ENCODE data around the gene SLC12A8. TPM values are rescaled to one million over a fixed set of nuclear protein-coding genes. Genes with fewer than 3 reads are reported as not detected.

SLC12A8 gene
- total RNA-seq, 2 experiments from 2014 or later, result 0.26 to 0.39 TPM

- intact Hi-C loops (cut with DNase I, micrococcal nuclease), result loop anchor here (2.0 to 5.0 kb wide), 4 partner anchors 33 to 234 kb away; partner anchors contain the start of gene ZNF148 (in 1 of the 2)
- H3K4me1 Mint-ChIP-seq, result peaks cover 24% of the 10 kb centered on the region
- H3K27ac Mint-ChIP-seq, result no peak overlapping the region
- ATAC-seq (no peak), DNase-seq (no peak)
- H3K27me3 Mint-ChIP-seq, result peaks cover 32% of the 10 kb centered on the region
- no peaks in the 10 kb centered on the region for H3K9me3 Mint-ChIP-seq (ENCODE audit: low read depth)
- no peaks in the 10 kb centered on the region for H3K36me3 Mint-ChIP-seq (ENCODE audit: low read depth)
- CTCF ChIA-PET, result no interaction called here
- no peak overlapping the region for H3K4me3 Mint-ChIP-seq
- POLR2A ChIA-PET, result no interaction called here
These were observed 69.0 kb downstream of the SLC12A8 start for GRCh38 chr3:125143538-125143937.

GRCh38 chr3:125142940-125143339 is 69.6 kb downstream of the SLC12A8 start:
- Mint-ChIP-seq H3K4me3 (no peak overlapping the region), H3K27me3 (peaks cover 32% of the 10 kb centered on the region), H3K9me3 (ENCODE audit: low read depth) (no peaks in the 10 kb centered on the region), H3K27ac (no peak overlapping the region), H3K4me1 (peaks cover 24% of the 10 kb centered on the region), H3K36me3 (ENCODE audit: low read depth) (no peaks in the 10 kb centered on the region)
- ChIA-PET CTCF (no interaction called here), POLR2A (no interaction called here)
- ATAC-seq, result no peak
- DNase-seq, result no peak
- intact Hi-C loops (cut with DNase I, micrococcal nuclease), result loop anchor here (2.0 to 5.0 kb wide), 4 partner anchors 32 to 234 kb away; partner anchors contain the start of gene ZNF148 (in 1 of the 2)

DNA sequence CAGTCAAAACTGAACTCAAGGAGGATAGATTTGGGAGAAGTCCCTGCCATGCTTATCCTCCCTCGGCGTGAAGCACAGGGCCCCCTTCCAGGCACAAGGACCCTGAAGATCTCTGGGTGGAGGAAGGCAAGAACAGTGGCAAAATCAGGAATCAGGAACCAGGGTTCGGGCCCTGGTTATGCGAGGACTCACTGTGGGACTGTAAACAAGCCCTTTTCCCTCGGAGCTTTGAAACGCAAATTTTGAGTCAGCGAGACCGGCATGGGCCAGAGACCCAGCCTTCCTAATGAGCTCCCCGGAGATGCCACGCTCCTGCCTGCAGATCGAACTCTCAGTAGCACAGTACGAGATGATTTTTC is 70.1 kb downstream of the SLC12A8 start:
- ATAC-seq, result no peak
- no peaks in the 10 kb centered on the region for H3K36me3 Mint-ChIP-seq (ENCODE audit: low read depth)
- no peak overlapping the region for H3K4me3 Mint-ChIP-seq
- H3K27me3 Mint-ChIP-seq, result peaks cover 35% of the 10 kb centered on the region
- intact Hi-C loops (cut with DNase I, micrococcal nuclease), result loop anchor here (2.0 to 5.0 kb wide), 4 partner anchors 32 to 235 kb away; partner anchors contain the start of gene ZNF148 (in 1 of the 2)
- H3K4me1 Mint-ChIP-seq, result peaks cover 27% of the 10 kb centered on the region
- CTCF ChIA-PET, result no interaction called here
- no peak overlapping the region for H3K27ac Mint-ChIP-seq
- no peak for DNase-seq
- POLR2A ChIA-PET, result no interaction called here
- H3K9me3 Mint-ChIP-seq (ENCODE audit: low read depth), result no peaks in the 10 kb centered on the region

- ATAC-seq (peak; percentile 85), DNase-seq (peak; percentile 84)
- peaks cover 28% of the 10 kb centered on the region for H3K4me1 Mint-ChIP-seq
- ChIA-PET CTCF (no interaction called here), POLR2A (no interaction called here)
- H3K36me3 Mint-ChIP-seq (ENCODE audit: low read depth), result no peaks in the 10 kb centered on the region
- peak overlapping the region; percentile 56 for H3K4me3 Mint-ChIP-seq
- H3K27me3 Mint-ChIP-seq, result peaks cover 36% of the 10 kb centered on the region
- intact Hi-C loops (cut with DNase I, micrococcal nuclease), result loop anchor here (1.0 to 5.0 kb wide), 11 partner anchors 13 to 235 kb away; partner anchors contain the start of genes HEG1 (in 1 of the 2) and ZNF148 (in 1 of the 2)
- no peaks in the 10 kb centered on the region for H3K9me3 Mint-ChIP-seq (ENCODE audit: low read depth)
- H3K27ac Mint-ChIP-seq, result peak overlapping the region; percentile 56
These were observed 70.7 kb downstream of the SLC12A8 start for GRCh38 chr3:125141596-125142419.

- CTCF ChIA-PET, result no interaction called here
- H3K9me3 Mint-ChIP-seq (ENCODE audit: low read depth), result no peaks in the 10 kb centered on the region
- no peak for DNase-seq
- no peak overlapping the region for H3K27ac Mint-ChIP-seq
- H3K4me3 Mint-ChIP-seq, result peak overlapping the region; percentile 56
- H3K36me3 Mint-ChIP-seq (ENCODE audit: low read depth), result no peaks in the 10 kb centered on the region
- ATAC-seq, result no peak
- peaks cover 42% of the 10 kb centered on the region for H3K27me3 Mint-ChIP-seq
- peaks cover 36% of the 10 kb centered on the region for H3K4me1 Mint-ChIP-seq
- intact Hi-C loops (cut with DNase I, micrococcal nuclease), result loop anchor here (1.0 to 5.0 kb wide), 10 partner anchors 14 to 236 kb away; partner anchors contain the start of genes HEG1 (in 1 of the 2) and ZNF148 (in 1 of the 2)
- POLR2A ChIA-PET, result no interaction called here
These were observed 71.5 kb downstream of the SLC12A8 start for GRCh38 chr3:125140818-125141595.

GRCh38 chr3:125140011-125140817 is 72.3 kb downstream of the SLC12A8 start:
- H3K4me3 Mint-ChIP-seq, result no peak overlapping the region
- ATAC-seq, result no peak
- H3K9me3 Mint-ChIP-seq (ENCODE audit: low read depth), result no peaks in the 10 kb centered on the region
- H3K27me3 Mint-ChIP-seq, result peaks cover 46% of the 10 kb centered on the region
- peaks cover 37% of the 10 kb centered on the region for H3K4me1 Mint-ChIP-seq
- H3K27ac Mint-ChIP-seq, result no peak overlapping the region
- H3K36me3 Mint-ChIP-seq (ENCODE audit: low read depth), result no peaks in the 10 kb centered on the region
- ChIA-PET CTCF (no interaction called here), POLR2A (no interaction called here)
- intact Hi-C loops (cut with DNase I, micrococcal nuclease), result loop anchor here (2.0 to 5.0 kb wide), 8 partner anchors 13 to 237 kb away; partner anchors contain the start of genes HEG1 (in 1 of the 2) and ZNF148 (in 1 of the 2)
- DNase-seq, result no peak

DNA sequence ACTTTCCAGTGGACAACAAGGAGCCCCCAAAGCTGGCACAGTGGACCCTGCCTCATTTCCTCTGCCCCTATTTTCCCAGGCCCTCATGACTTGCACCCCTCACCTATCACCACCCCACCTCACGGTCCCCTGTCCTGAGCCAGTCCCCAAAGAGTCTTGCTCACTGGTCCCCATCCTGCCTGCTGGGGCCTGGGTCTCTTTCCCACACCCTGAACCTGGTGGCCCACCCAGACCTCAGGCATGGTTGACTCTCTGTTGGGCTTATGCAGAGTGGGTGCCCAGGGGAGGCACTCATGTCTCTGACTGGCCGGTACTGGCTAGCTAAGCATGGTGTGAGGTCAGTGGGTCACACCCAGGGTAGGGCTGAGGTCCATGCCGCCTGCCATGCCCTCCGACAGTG is 73.2 kb downstream of the SLC12A8 start:
- ATAC-seq (no peak), DNase-seq (no peak)
- ChIA-PET CTCF (no interaction called here), POLR2A (no interaction called here)
- no peaks in the 10 kb centered on the region for H3K36me3 Mint-ChIP-seq (ENCODE audit: low read depth)
- H3K9me3 Mint-ChIP-seq (ENCODE audit: low read depth), result no peaks in the 10 kb centered on the region
- intact Hi-C loops (cut with DNase I, micrococcal nuclease), result no loop called here
- peaks cover 52% of the 10 kb centered on the region for H3K27me3 Mint-ChIP-seq
- H3K4me3 Mint-ChIP-seq, result no peak overlapping the region
- H3K4me1 Mint-ChIP-seq, result peaks cover 37% of the 10 kb centered on the region
- no peak overlapping the region for H3K27ac Mint-ChIP-seq

DNA sequence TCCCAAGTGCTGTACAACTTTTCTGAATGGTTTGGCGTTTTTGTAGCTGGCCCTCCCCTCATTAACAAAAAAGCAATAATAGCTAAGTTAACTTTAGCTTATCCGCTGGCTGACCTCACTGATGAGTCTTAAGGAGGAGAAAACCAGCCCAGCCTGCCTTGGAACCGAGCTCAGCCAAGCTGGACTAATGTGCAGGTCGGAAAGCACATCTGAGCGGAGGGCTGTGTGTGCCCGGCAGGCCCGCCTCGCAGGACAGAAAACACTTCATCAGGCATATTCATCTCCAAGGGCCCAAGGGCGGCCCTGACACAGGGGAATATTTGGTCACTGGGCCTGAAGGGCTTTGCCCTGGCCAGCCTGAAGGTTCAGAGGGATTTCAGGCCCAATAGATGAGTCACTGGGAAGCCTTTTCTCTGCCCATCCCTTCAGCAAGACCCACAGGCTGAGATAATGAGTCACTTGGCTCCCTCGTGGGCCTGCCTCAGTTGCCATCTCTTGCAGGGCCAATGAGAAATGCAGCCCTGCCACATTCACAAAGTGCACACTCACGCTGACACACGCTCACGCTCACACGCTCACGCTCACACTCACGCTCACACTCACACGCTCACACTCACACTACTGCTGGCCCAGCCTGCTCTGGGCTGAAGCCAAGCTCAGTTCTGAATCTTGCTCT is 75.1 kb downstream of the SLC12A8 start:
- CTCF ChIA-PET, result no interaction called here
- intact Hi-C loops (cut with DNase I, micrococcal nuclease), result no loop called here
- H3K9me3 Mint-ChIP-seq (ENCODE audit: low read depth), result no peaks in the 10 kb centered on the region
- no peak for ATAC-seq
- POLR2A ChIA-PET, result no interaction called here
- no peak for DNase-seq
- peaks cover 37% of the 10 kb centered on the region for H3K4me1 Mint-ChIP-seq
- H3K27me3 Mint-ChIP-seq, result peaks cover 44% of the 10 kb centered on the region
- no peak overlapping the region for H3K4me3 Mint-ChIP-seq
- no peak overlapping the region for H3K27ac Mint-ChIP-seq
- H3K36me3 Mint-ChIP-seq (ENCODE audit: low read depth), result no peaks in the 10 kb centered on the region

- ChIA-PET POLR2A (interaction anchor here (0.6 kb wide), 1 partner anchor 459 kb away, joined by 4 read pairs; no protein-coding TSS in a partner anchor), CTCF (interaction anchor here (0.6 kb wide), 1 partner anchor 295 kb away, joined by 3 read pairs; no protein-coding TSS in a partner anchor)
- ATAC-seq, result no peak
- Mint-ChIP-seq H3K4me1 (peaks cover 34% of the 10 kb centered on the region), H3K36me3 (ENCODE audit: low read depth) (no peaks in the 10 kb centered on the region), H3K4me3 (no peak overlapping the region), H3K9me3 (ENCODE audit: low read depth) (no peaks in the 10 kb centered on the region), H3K27ac (no peak overlapping the region), H3K27me3 (peaks cover 48% of the 10 kb centered on the region)
- intact Hi-C loops (cut with DNase I, micrococcal nuclease), result no loop called here
- no peak for DNase-seq
These were observed 75.6 kb downstream of the SLC12A8 start for GRCh38 chr3:125136966-125137357.

DNA sequence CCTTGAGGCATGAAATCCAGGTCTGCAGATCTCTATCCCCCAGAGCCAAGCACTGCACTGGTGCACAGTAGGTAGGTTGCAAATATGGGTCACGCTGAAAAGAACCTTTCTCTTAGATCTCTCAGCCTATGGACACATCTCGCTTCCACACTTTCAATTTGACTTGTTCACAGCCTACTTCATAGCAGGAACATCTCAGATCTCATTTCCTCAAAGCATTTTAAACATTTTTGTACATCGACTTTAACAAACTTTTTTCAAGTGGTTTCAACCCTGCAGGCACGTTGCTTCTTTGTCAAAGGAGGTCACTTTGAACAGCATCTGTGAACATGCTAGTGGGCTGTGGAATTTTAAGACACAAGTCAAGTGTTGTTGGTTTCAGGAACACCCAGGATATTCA is 76.0 kb downstream of the SLC12A8 start:
- POLR2A ChIA-PET, result interaction anchor here (0.6 kb wide), 1 partner anchor 459 kb away, joined by 4 read pairs; no protein-coding TSS in a partner anchor
- ATAC-seq (no peak), DNase-seq (no peak)
- Mint-ChIP-seq H3K27me3 (peaks cover 48% of the 10 kb centered on the region), H3K4me3 (no peak overlapping the region), H3K36me3 (ENCODE audit: low read depth) (no peaks in the 10 kb centered on the region), H3K27ac (no peak overlapping the region), H3K9me3 (ENCODE audit: low read depth) (no peaks in the 10 kb centered on the region), H3K4me1 (peaks cover 30% of the 10 kb centered on the region)
- CTCF ChIA-PET, result interaction anchor here (0.6 kb wide), 1 partner anchor 295 kb away, joined by 3 read pairs; no protein-coding TSS in a partner anchor
- intact Hi-C loops (cut with DNase I, micrococcal nuclease), result no loop called here

Measured in activated CD4-positive, alpha-beta T cell treated with anti-CD3 and anti-CD28 coated beads for 36 hours (primary cell).